Measurements from ENCODE around the gene EHD4.
A peak's percentile ranks its signal among the peaks of the same experiment; 100 is the strongest.

EHD4 gene

GRCh38 chr15:41915255-41915994 lies 56.9 kb downstream of the EHD4 start:
- no peak for DNase-seq

- DNase-seq, result no peak
Observed at GRCh38 chr15:41914411-41914810, 57.9 kb downstream of the EHD4 start.

GRCh38 chr15:41913256-41913655 lies 59.1 kb downstream of the EHD4 start:
- no peak for DNase-seq

- no peak for DNase-seq
Observed at GRCh38 chr15:41911691-41912345, 60.5 kb downstream of the EHD4 start.

- DNase-seq, result no peak
Observed at GRCh38 chr15:41908736-41909461, 63.5 kb downstream of the EHD4 start.

GRCh38 chr15:41907141-41907540 lies 65.2 kb downstream of the EHD4 start:
- no peak for DNase-seq

- DNase-seq, result no peak
Observed at GRCh38 chr15:41906608-41907007, 65.7 kb downstream of the EHD4 start.

- DNase-seq, result no peak
Observed at GRCh38 chr15:41905036-41905793, 67.1 kb downstream of the EHD4 start.

GRCh38 chr15:41904541-41905005 lies 67.8 kb downstream of the EHD4 start:
- peak; percentile 70 for DNase-seq

- DNase-seq, result no peak
Observed at GRCh38 chr15:41903782-41904181, 68.6 kb downstream of the EHD4 start.

- DNase-seq, result peak; percentile 76
Observed at GRCh38 chr15:41901431-41901830, 70.9 kb downstream of the EHD4 start.

- DNase-seq, result peak; percentile 80
Observed at GRCh38 chr15:41900526-41901380, 71.6 kb downstream of the EHD4 start.

GRCh38 chr15:41899854-41900442 lies 72.4 kb downstream of the EHD4 start:
- peak; percentile 83 for DNase-seq

- DNase-seq, result peak; percentile 51
Observed at GRCh38 chr15:41897363-41897799, 75.0 kb downstream of the EHD4 start.

GRCh38 chr15:41896566-41896965 lies 75.8 kb downstream of the EHD4 start:
- DNase-seq, result no peak

- no peak for DNase-seq
Observed at GRCh38 chr15:41895957-41896356, 76.4 kb downstream of the EHD4 start.

- no peak for DNase-seq
Observed at GRCh38 chr15:41895491-41895890, 76.9 kb downstream of the EHD4 start.

- peak; percentile 16 for DNase-seq
Observed at GRCh38 chr15:41894791-41895463, 77.4 kb downstream of the EHD4 start.

GRCh38 chr15:41894251-41894790 lies 78.0 kb downstream of the EHD4 start:
- no peak for DNase-seq

- no peak for DNase-seq
Observed at GRCh38 chr15:41893422-41894250, 78.7 kb downstream of the EHD4 start, which contains the start of gene SPTBN5. TSS of gene SPTBN5 (minus strand) at chr15:41894053. CDS start at chr15:41893497, 556 bp downstream.

Data from NCI-H1694 (cell line).